ENCODE data around the gene ENPP1. TPM values are rescaled to one million over a fixed set of nuclear protein-coding genes. Genes with fewer than 3 reads are reported as not detected.

The ENPP1 gene
- total and polyA plus RNA-seq, 2 of the 4 experiments (the other 2 are of a cell fraction) = 10.9 to 38.9 TPM

- dilution Hi-C loops (cut with HindIII; ENCODE audit: low sequenced_read_pairs, unreplicated experiment) (no loop called here), intact Hi-C loops (cut with micrococcal nuclease) (no loop called here), in situ Hi-C loops (cut with MboI; ENCODE audit: low sequenced_read_pairs) (no loop called here)
- BruUV-seq (replicated peaks) = no TSS peak
- Histone ChIP-seq H4K5ac (ENCODE audit: low read depth, low read length) (no peak overlapping the region), H4K20me1 (ENCODE audit: insufficient read depth, low read length) (no peaks in the 10 kb centered on the region), H3K4me3 (ENCODE audit: insufficient read depth, low read depth, low read length) (no peak overlapping the region), H3K9me3 (ENCODE audit: control insufficient read depth, insufficient read depth, low read length) (no peaks in the 10 kb centered on the region), H2BK15ac (ENCODE audit: low read depth, low read length) (no peak overlapping the region), H2AFZ (replicated peaks; ENCODE audit: low read length, poor library complexity) (no peak overlapping the region), H3K27me3 (ENCODE audit: control insufficient read depth, insufficient read depth, low read length) (no peaks in the 10 kb centered on the region), H3K27ac (ENCODE audit: insufficient read depth, low read length) (no peak overlapping the region), H3K14ac (replicated peaks; ENCODE audit: low read depth, low read length) (no peak overlapping the region), H3K23ac (ENCODE audit: low read depth, low read length) (no peak overlapping the region), H3K4me2 (ENCODE audit: low read depth, low read length) (no peak overlapping the region), H2AK9ac (replicated peaks; ENCODE audit: low read depth, low read length, poor library complexity) (no peak overlapping the region), H3K4me1 (ENCODE audit: control insufficient read depth, insufficient read depth, low read length) (peaks cover under 1% of the 10 kb centered on the region; the same call in 1 of the 2 replicates), H3K36me3 (ENCODE audit: control insufficient read depth, insufficient read depth, low read length) (no peaks in the 10 kb centered on the region), H3K4ac (ENCODE audit: low read depth, low read length) (no peak overlapping the region), H4K91ac (ENCODE audit: insufficient read depth, low read depth, low read length) (no peak overlapping the region), H2AK5ac (ENCODE audit: low read depth, low read length) (no peak overlapping the region), H3K9ac (ENCODE audit: low read depth, low read length) (no peak overlapping the region), H4K8ac (ENCODE audit: low read depth in 2 of 2, low read length in 2 of 2) (no peak overlapping the region), H3K9me1 (ENCODE audit: insufficient read depth, low read length) (no peaks in the 10 kb centered on the region), H2BK120ac (ENCODE audit: low read depth, low read length) (no peak overlapping the region), H2BK5ac (ENCODE audit: low read depth, low read length, poor library complexity, severe bottlenecking) (no peak overlapping the region), H3K18ac (ENCODE audit: low read depth, low read length) (no peak overlapping the region), H3K79me1 (ENCODE audit: low read depth in 1 of 2, low read length in 2 of 2) (no peaks in the 10 kb centered on the region), H2BK20ac (ENCODE audit: low read depth, low read length) (no peak overlapping the region), H3K56ac (ENCODE audit: extremely low read depth, insufficient read depth, low read length) (no peak overlapping the region)
- DNase-seq = no peak
- ChIA-PET POLR2A (ENCODE audit: unreplicated experiment) (no interaction called here), CTCF (no interaction called here)
- ATAC-seq (ENCODE audit: low read depth) = no peak
- TF ChIP-seq RAD21 (IDR thresholded peaks at IDR 0.05; ENCODE audit: low read length) (no peak), CHD1 (IDR thresholded peaks at IDR 0.05; ENCODE audit: low read depth, low read length) (no peak), CEBPB (IDR thresholded peaks at IDR 0.05; ENCODE audit: low read depth, low read length) (no peak), USF2 (IDR thresholded peaks at IDR 0.05; ENCODE audit: low read depth, low read length) (no peak), NFE2L2 (IDR thresholded peaks at IDR 0.05; ENCODE audit: low read depth, low read length) (no peak), RCOR1 (IDR thresholded peaks at IDR 0.05; ENCODE audit: insufficient replicate concordance, low read length) (no peak), MAZ (IDR thresholded peaks at IDR 0.05; ENCODE audit: borderline replicate concordance, low read depth, low read length) (no peak), FOS (IDR thresholded peaks at IDR 0.05; ENCODE audit: low read depth, low read length) (no peak), MAFK (IDR thresholded peaks at IDR 0.05; ENCODE audit: low read depth, low read length) (no peak), RFX5 (IDR thresholded peaks at IDR 0.05; ENCODE audit: low read depth, low read length) (no peak), POLR2A (IDR thresholded peaks at IDR 0.05; ENCODE audit: low read depth, low read length) (no peak)
- TF ChIP-seq, protein P1, sequence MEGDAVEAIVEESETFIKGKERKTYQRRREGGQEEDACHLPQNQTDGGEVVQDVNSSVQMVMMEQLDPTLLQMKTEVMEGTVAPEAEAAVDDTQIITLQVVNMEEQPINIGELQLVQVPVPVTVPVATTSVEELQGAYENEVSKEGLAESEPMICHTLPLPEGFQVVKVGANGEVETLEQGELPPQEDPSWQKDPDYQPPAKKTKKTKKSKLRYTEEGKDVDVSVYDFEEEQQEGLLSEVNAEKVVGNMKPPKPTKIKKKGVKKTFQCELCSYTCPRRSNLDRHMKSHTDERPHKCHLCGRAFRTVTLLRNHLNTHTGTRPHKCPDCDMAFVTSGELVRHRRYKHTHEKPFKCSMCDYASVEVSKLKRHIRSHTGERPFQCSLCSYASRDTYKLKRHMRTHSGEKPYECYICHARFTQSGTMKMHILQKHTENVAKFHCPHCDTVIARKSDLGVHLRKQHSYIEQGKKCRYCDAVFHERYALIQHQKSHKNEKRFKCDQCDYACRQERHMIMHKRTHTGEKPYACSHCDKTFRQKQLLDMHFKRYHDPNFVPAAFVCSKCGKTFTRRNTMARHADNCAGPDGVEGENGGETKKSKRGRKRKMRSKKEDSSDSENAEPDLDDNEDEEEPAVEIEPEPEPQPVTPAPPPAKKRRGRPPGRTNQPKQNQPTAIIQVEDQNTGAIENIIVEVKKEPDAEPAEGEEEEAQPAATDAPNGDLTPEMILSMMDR (conservative IDR thresholded peaks at IDR 0.05; ENCODE audit: low read depth, low read length) = no peak
- TF ChIP-seq, protein P2, sequence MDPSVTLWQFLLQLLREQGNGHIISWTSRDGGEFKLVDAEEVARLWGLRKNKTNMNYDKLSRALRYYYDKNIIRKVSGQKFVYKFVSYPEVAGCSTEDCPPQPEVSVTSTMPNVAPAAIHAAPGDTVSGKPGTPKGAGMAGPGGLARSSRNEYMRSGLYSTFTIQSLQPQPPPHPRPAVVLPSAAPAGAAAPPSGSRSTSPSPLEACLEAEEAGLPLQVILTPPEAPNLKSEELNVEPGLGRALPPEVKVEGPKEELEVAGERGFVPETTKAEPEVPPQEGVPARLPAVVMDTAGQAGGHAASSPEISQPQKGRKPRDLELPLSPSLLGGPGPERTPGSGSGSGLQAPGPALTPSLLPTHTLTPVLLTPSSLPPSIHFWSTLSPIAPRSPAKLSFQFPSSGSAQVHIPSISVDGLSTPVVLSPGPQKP (IDR thresholded peaks at IDR 0.05; ENCODE audit: borderline replicate concordance, low read depth, low read length) = no peak
- whole genome bisulfite sequencing, 2 experiments (ENCODE audit: extremely low coverage in 2 of 2, insufficient read length in 1 of 2) = 63% methylated on average over 3 of the region's 6 CpGs; no CpG with 5 or more reads in 1 of the 2 experiments
These were observed 42.0 kb downstream of the ENPP1 start for GRCh38 chr6:131849799-131850198.

All from IMR-90 (cell line).